Upper lobe of left lung (tissue), 6 donors: ENCODE measurements around the gene SYNGAP1. TPM values are rescaled to one million over a fixed set of nuclear protein-coding genes. Genes with fewer than 3 reads are reported as not detected.
A peak's percentile ranks its signal among the peaks of the same experiment; 100 is the strongest.

Experiments used
- ATAC-seq, 2 donors: fragments of 200-7000 bp; cut with Tn5 transposase; one replicate each; pipeline ENCODE4 v1.9.1; 2022; ENCODE audit warnings: mild to moderate bottlenecking in 2 of 2, moderate library complexity in 2 of 2; ENCODE audit not compliant: low FRiP score in 2 of 2
- DNase-seq, 2 donors: peaks; one replicate each; pipeline ENCODE4 v3.0.0-alpha.2; 2019 to 2020
- H3K27ac ChIP-seq, 4 donors: fragments of 200-600 bp; sonication (generic); one replicate each; pipeline ENCODE4 v1.5.1; 2016 to 2019
- H3K27me3 ChIP-seq, 4 donors: fragments of 200-600 bp; sonication (generic); one replicate each; pipeline ENCODE4 v1.5.1; 2017 to 2019
- H3K36me3 ChIP-seq, 4 donors: fragments of 200-600 bp; sonication (generic); one replicate each; pipeline ENCODE4 v1.5.1; 2016 to 2019
- H3K4me1 ChIP-seq, 4 donors: fragments of 200-600 bp; sonication (generic); one replicate each; pipeline ENCODE4 v1.5.1; 2018 to 2019
- H3K4me3 ChIP-seq, 4 donors: fragments of 200-600 bp; sonication (generic); one replicate each; pipeline ENCODE4 v1.5.1; 2017 to 2019; ENCODE audit warnings: mild to moderate bottlenecking in 2 of 4, moderate library complexity in 1 of 4
- H3K9me3 ChIP-seq, 4 donors: fragments of 200-600 bp; sonication (generic); one replicate each; pipeline ENCODE4 v1.5.1; 2018 to 2019
- CTCF ChIP-seq, 6 experiments: fragments of 450-650 bp in 4 of 6; fragments of 200-600 bp in 2 of 6; sonication (generic) in 2 of 6; IDR thresholded peaks; one replicate each; pipeline ENCODE4 v1.5.1; 2016 to 2019; ENCODE audit warnings: antibody characterized with exemption in 6 of 6
- EP300 ChIP-seq, 4 donors: sonication (generic); formaldehyde crosslinking; IDR thresholded peaks; one replicate each; pipeline ENCODE4 v1.5.1; 2017; ENCODE audit warnings: antibody characterized with exemption in 4 of 4, control low read depth in 2 of 4
- POLR2A ChIP-seq, 4 donors: fragments of 450-650 bp; IDR thresholded peaks; one replicate each; pipeline ENCODE4 v1.5.1; 2016 to 2017; ENCODE audit warnings: antibody characterized with exemption in 4 of 4, mild to moderate bottlenecking in 2 of 4
- POLR2AphosphoS5 ChIP-seq, 2 donors: sonication (generic); formaldehyde crosslinking; IDR thresholded peaks; one replicate each; pipeline ENCODE4 v1.5.1; 2017; ENCODE audit warnings: antibody characterized with exemption in 2 of 2
- WGBS, 2 donors: methylation state at CpG; one replicate each; pipeline ENCODE4 v1.1.5; 2017 to 2018; 5-methylcytosine and 5-hydroxymethylcytosine counted together
- total RNA-seq, 6 donors: library from RNA; depleted of rRNA in 4 of 6; stranded (reverse); fragments of >200 nt in 4 of 6; gene quantifications; one replicate each; pipeline versions ENCODE4 v1.1.0 to v1.2.1, GENCODE V29; 2016 to 2021
- donor health status: DM: no; HTN: no; CAD: no; lungs with moderate emphysema.
- donor health status: DM: no; HTN: yes; CAD: no; lungs with severe emphysema.

Gene SYNGAP1
- total RNA-seq, 6 donors from 2014 or later, result 8.2 to 57.6 (median 19.5) TPM

DNA sequence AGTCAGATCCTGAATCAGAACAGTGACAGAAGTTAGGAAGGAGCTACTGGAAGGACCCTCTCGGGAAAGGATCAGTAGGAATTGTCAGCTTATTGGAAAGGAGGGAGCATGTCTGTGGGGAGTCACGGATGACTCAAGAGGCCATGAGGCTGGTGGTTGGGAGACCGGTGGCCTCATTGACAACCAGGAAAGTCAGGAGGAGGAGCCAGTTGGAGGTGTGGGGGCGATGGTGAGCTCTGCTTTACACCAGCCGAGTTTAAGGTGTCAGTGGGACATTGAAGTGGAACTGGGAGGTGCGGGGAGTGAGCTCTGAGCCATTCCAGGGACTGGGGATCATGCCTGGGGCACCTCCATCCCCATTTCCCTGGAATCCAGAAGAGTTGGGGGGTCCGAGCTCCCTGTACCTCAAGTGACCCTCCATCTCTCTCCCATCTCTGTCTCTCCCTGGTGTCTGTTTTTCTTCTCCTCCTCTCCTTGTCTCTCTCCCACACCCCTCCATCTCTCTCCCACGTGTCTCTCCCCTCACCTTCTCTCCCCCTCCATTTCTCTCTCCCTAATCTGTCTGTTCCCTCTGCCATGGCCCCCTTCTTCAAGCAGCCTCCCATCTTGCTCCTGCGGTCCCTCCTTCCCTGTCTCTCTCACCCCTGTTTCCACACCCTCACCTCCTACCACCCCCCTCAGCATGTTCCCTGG is 20.2 kb downstream of the SYNGAP1 start:
- ATAC-seq, result no peak
- Histone ChIP-seq H3K4me3 (no peak overlapping the region), H3K4me1 (peaks cover 0 to 6% (median 0%) of the 10 kb centered on the region in 4 donors), H3K9me3 (no peaks in the 10 kb centered on the region), H3K27me3 (no peaks in the 10 kb centered on the region), H3K27ac (no peak overlapping the region), H3K36me3 (peaks cover 0 to 81% (median 53%) of the 10 kb centered on the region in 4 donors)
- DNase-seq, result no peak
- 74 to 79% methylated on average over 9 of the region's 9 CpGs for WGBS, 2 donors
- TF ChIP-seq POLR2AphosphoS5 (IDR thresholded peaks at IDR 0.05) (no peak), CTCF (IDR thresholded peaks at IDR 0.05) (no peak), POLR2A (IDR thresholded peaks at IDR 0.05) (no peak), EP300 (IDR thresholded peaks at IDR 0.05) (no peak)

DNA sequence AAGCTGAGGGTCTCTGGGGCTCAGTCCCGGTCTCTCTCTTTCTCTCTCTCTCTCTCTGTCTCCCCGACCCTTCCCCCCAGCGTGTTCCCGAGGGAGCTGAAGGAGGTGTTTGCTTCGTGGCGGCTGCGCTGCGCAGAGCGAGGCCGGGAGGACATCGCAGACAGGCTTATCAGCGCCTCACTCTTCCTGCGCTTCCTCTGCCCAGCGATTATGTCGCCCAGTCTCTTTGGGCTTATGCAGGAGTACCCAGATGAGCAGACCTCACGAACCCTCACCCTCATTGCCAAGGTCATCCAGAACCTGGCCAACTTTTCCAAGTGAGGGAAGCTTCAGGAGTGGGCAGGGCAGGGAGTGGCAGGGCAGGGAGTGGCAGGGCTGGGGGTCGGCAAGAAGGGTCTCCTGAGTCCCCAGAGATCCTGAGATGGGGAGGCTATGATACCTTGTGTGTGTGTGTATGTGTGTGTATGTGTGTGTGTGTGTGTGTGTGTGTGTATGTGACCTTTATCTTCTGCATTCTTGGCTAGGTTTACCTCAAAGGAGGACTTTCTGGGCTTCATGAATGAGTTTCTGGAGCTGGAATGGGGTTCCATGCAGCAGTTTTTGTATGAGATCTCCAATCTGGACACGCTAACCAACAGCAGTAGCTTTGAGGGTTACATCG is 20.9 kb downstream of the SYNGAP1 start:
- no peak for ATAC-seq
- 78 to 88% methylated on average over 19 of the region's 19 CpGs for WGBS, 2 donors

DNA sequence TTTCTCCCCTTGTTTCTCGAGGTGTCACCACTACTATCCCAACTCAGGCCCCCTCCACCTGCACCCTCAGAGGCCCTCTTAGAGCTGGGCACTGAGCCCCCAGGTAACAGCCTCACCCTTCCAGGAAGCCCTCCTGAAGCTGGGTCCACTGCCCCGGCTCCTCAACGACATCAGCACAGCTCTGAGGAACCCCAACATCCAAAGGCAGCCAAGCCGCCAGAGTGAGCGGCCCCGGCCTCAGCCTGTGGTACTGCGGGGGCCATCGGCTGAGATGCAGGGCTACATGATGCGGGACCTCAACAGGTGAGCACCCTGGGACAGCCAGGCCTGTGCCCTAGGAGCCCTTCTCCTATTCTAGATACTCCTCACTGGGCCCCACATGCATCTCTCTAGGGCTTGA is 21.6 kb downstream of the SYNGAP1 start:
- 92 to 94% methylated on average over 9 of the region's 9 CpGs for WGBS, 2 donors
- TF ChIP-seq EP300 (IDR thresholded peaks at IDR 0.05) (no peak), CTCF (IDR thresholded peaks at IDR 0.05) (no peak), POLR2A (IDR thresholded peaks at IDR 0.05) (no peak), POLR2AphosphoS5 (IDR thresholded peaks at IDR 0.05) (no peak)
- Histone ChIP-seq H3K36me3 (peaks cover 0 to 80% (median 48%) of the 10 kb centered on the region in 4 donors), H3K27me3 (no peaks in the 10 kb centered on the region), H3K27ac (no peak overlapping the region), H3K9me3 (no peaks in the 10 kb centered on the region), H3K4me1 (peaks cover 0 to 6% (median 0%) of the 10 kb centered on the region in 4 donors), H3K4me3 (no peak overlapping the region)
- no peak for ATAC-seq
- peak in 1 of 2 donors; percentile 56 for DNase-seq

More for the DNA sequence above, 20.9 kb downstream of the SYNGAP1 start:
- no peak for TF ChIP-seq POLR2AphosphoS5 (IDR thresholded peaks at IDR 0.05)
- TF ChIP-seq POLR2A (IDR thresholded peaks at IDR 0.05), result no peak
- no peak for TF ChIP-seq CTCF (IDR thresholded peaks at IDR 0.05)
- TF ChIP-seq EP300 (IDR thresholded peaks at IDR 0.05), result no peak
- Histone ChIP-seq H3K4me1 (peaks cover 0 to 6% (median 0%) of the 10 kb centered on the region in 4 donors), H3K4me3 (no peak overlapping the region), H3K27ac (no peak overlapping the region), H3K36me3 (peaks cover 0 to 83% (median 51%) of the 10 kb centered on the region in 4 donors), H3K9me3 (no peaks in the 10 kb centered on the region), H3K27me3 (no peaks in the 10 kb centered on the region)
- DNase-seq, result peak in 1 of 2 donors; percentile 52

DNA sequence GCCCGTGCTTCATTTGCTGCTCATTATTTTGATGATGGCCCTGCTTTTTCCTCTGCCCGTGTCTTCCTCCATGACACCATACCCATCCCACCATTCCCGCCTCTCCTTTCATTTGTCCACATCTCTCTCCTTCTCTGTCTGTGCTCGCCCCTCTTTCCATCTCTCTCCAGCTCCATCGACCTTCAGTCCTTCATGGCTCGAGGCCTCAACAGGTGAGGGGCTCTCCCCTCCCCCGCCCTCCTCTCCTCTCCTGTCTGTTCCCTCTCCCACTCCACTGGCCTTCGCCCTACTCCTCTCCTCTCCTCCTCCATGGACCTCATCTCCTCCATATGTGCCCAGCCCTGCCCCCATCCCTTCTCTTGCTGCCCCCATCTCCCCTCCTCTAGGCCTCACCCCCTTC is 22.4 kb downstream of the SYNGAP1 start:
- WGBS, 2 donors, result 89 to 93% methylated on average over 8 of the region's 8 CpGs
- peaks cover 0 to 80% (median 47%) of the 10 kb centered on the region in 4 donors for H3K36me3 ChIP-seq

More for the DNA sequence above, 22.4 kb downstream of the SYNGAP1 start:
- no peaks in the 10 kb centered on the region for H3K9me3 ChIP-seq
- ATAC-seq (no peak), DNase-seq (no peak)
- H3K4me3 ChIP-seq, result no peak overlapping the region
- H3K27me3 ChIP-seq, result no peaks in the 10 kb centered on the region
- TF ChIP-seq CTCF (IDR thresholded peaks at IDR 0.05), result no peak
- no peak for TF ChIP-seq POLR2AphosphoS5 (IDR thresholded peaks at IDR 0.05)
- peaks cover 0 to 6% (median 0%) of the 10 kb centered on the region in 4 donors for H3K4me1 ChIP-seq
- H3K27ac ChIP-seq, result no peak overlapping the region
